T-cell (primary cell): ENCODE results near the gene XPO4. TPM values are rescaled to one million over a fixed set of nuclear protein-coding genes. Genes with fewer than 3 reads are reported as not detected.

Experiments used
- ATAC-seq, 4 experiments: fragments of 200-7000 bp in 3 of 4; fragments of 150-1000 bp in 1 of 4; cut with Tn5 transposase; replicated peaks in 1 of 4; 1 replicate in 3 of 4; 2 replicates in 1 of 4; pipeline ENCODE4 v1.10.0; 2021; ENCODE audit warnings: moderate library complexity in 3 of 4, mild to moderate bottlenecking in 2 of 4, moderate number of reproducible peaks in 1 of 4
- CTCF ChIA-PET, 2 donors: fragments of 300-600 bp; sonication (Branson Sonifier 250); formaldehyde crosslinking; loops; one replicate each; lab custom pipeline; 2022; ENCODE audit warnings: antibody characterized with exemption in 2 of 2; lab: Charles Lee
- POLR2A ChIA-PET, 2 donors: fragments of 300-600 bp; sonication (Branson Sonifier 250); formaldehyde crosslinking; loops; one replicate each; lab custom pipeline; 2022; ENCODE audit warnings: antibody characterized with exemption in 2 of 2; lab: Charles Lee
- DNase-seq, 35 experiments: peaks; one replicate each; pipeline versions ENCODE4 v3.0.0 to v3.0.0-alpha.2; 2013 to 2023
- H3K27ac ChIP-seq: one replicate; pipeline ENCODE4 v1.5.1; 2013; ENCODE audit warnings: low read length
- H3K27me3 ChIP-seq, 2 experiments: replicated peaks in 1 of 2; 1 replicate in 1 of 2; 2 replicates in 1 of 2; pipeline versions ENCODE4 v1.6.1 to v1.7.0; 2013; ENCODE audit warnings: low read length in 1 of 2, mixed read lengths in 1 of 2; ENCODE audit not compliant: control insufficient read depth in 2 of 2, insufficient read depth in 2 of 2; ENCODE audit errors: extremely low read depth in 1 of 2
- H3K36me3 ChIP-seq, 2 donors: 1 replicate in 1 of 2; 2 replicates in 1 of 2; pipeline versions ENCODE4 v1.6.1 to v1.7.0; 2013; ENCODE audit warnings: low read length in 1 of 2; ENCODE audit not compliant: control insufficient read depth in 2 of 2, insufficient read depth in 1 of 2; ENCODE audit errors: extremely low read depth in 1 of 2
- H3K4me1 ChIP-seq, 2 experiments: 1 replicate in 1 of 2; 2 replicates in 1 of 2; pipeline versions ENCODE4 v1.6.1 to v1.7.0; 2013; ENCODE audit warnings: low read length in 2 of 2, mixed read lengths in 1 of 2; ENCODE audit not compliant: insufficient read depth in 2 of 2, control insufficient read depth in 1 of 2; ENCODE audit errors: extremely low read depth in 1 of 2
- H3K4me3 ChIP-seq, 2 donors: 1 replicate in 1 of 2; 2 replicates in 1 of 2; pipeline versions ENCODE4 v1.5.1 to v1.7.0; 2013; ENCODE audit warnings: mild to moderate bottlenecking in 2 of 2, low read length in 1 of 2, moderate library complexity in 1 of 2; ENCODE audit not compliant: control insufficient read depth in 1 of 2; ENCODE audit errors: extremely low read depth in 1 of 2
- H3K9me3 ChIP-seq: 2 replicates; pipeline ENCODE4 v1.7.0; 2013
- H3K27ac Mint-ChIP-seq, 2 donors: one replicate each; pipeline ENCODE4 v1.8.0; 2020 to 2021; ENCODE audit warnings: mild to moderate bottlenecking in 2 of 2, mixed read lengths in 2 of 2
- H3K27me3 Mint-ChIP-seq, 2 donors: one replicate each; pipeline ENCODE4 v1.8.0; 2021 to 2022; ENCODE audit warnings: mixed read lengths in 2 of 2
- H3K36me3 Mint-ChIP-seq: one replicate; pipeline ENCODE4 v1.8.0; 2021; ENCODE audit warnings: mixed read lengths
- H3K4me1 Mint-ChIP-seq, 3 donors: one replicate each; pipeline ENCODE4 v1.8.0; 2020 to 2022; ENCODE audit warnings: mixed read lengths in 3 of 3, mild to moderate bottlenecking in 1 of 3
- H3K4me3 Mint-ChIP-seq, 3 donors: one replicate each; pipeline ENCODE4 v1.8.0; 2020 to 2022; ENCODE audit warnings: mild to moderate bottlenecking in 3 of 3, mixed read lengths in 3 of 3, moderate library complexity in 3 of 3
- H3K9me3 Mint-ChIP-seq, 3 donors: one replicate each; pipeline ENCODE4 v1.8.0; 2020 to 2022; ENCODE audit warnings: mixed read lengths in 3 of 3
- WGBS: methylation state at CpG from one replicate; pipeline ENCODE4 v1.1.5; 2013; ENCODE audit warnings: missing lambda C conversion rate; ENCODE audit not compliant: insufficient coverage; 5-methylcytosine and 5-hydroxymethylcytosine counted together
- total RNA-seq, 35 experiments: library from RNA in 6 of 35; stranded (reverse) in 6 of 35; fragments of 120-200 nt in 1 of 35; gene quantifications; one replicate each; pipeline versions ENCODE4 v1.2.1 to v1.2.4 and lab custom pipeline; 2013 to 2026

XPO4 gene
- total RNA-seq, 5 donors from 2014 or later (not counting 1 experiment from before 2014, with no cell fraction given), result 20.7 to 22.5 (median 22.0) TPM

DNA sequence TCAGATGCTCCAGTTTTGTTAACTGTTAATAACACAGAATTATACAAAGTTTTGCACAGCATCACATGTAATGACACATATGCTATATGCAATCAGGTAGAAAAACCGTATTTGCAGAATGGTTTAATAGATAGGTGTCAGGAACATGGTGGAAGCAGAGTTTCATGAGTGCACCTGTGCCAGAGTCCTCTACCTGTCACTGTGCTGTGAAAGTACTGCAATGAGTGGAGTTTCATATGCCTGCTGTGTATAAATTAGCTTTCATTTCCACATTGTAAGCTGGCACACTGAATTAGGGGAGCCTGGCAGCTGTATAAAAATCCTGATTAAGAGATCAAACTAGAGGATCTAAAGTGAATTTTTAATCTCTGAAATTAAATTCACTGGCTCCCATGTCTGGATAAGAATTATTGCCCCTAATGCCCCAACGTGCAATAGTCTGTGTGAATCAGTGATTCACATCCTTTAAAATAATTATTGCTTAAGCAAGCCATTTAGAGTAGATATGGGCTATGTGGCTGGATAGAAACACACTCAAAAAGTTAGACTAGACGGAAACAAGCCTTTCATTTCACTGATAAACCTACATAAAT is 120.3 kb downstream of the XPO4 start:
- no peak overlapping the region for H3K27ac Mint-ChIP-seq
- 80% methylated on average over 1 of the region's 3 CpGs for WGBS
- no peaks in the 10 kb centered on the region for H3K9me3 Mint-ChIP-seq
- Histone ChIP-seq H3K4me3 (no peak overlapping the region), H3K27ac (no peak overlapping the region), H3K27me3 (no peaks in the 10 kb centered on the region), H3K4me1 (no peaks in the 10 kb centered on the region), H3K9me3 (no peaks in the 10 kb centered on the region), H3K36me3 (peaks cover 0 to 39% of the 10 kb centered on the region in 2 donors)
- H3K4me3 Mint-ChIP-seq, result no peak overlapping the region
- CTCF ChIA-PET, result no interaction called here
- peaks cover 25% of the 10 kb centered on the region for H3K36me3 Mint-ChIP-seq
- peaks cover 0 to 2% (median 1%) of the 10 kb centered on the region in 3 donors for H3K4me1 Mint-ChIP-seq
- ATAC-seq (no peak), DNase-seq (no peak)
- H3K27me3 Mint-ChIP-seq, result no peaks in the 10 kb centered on the region
- POLR2A ChIA-PET, result no interaction called here

DNA sequence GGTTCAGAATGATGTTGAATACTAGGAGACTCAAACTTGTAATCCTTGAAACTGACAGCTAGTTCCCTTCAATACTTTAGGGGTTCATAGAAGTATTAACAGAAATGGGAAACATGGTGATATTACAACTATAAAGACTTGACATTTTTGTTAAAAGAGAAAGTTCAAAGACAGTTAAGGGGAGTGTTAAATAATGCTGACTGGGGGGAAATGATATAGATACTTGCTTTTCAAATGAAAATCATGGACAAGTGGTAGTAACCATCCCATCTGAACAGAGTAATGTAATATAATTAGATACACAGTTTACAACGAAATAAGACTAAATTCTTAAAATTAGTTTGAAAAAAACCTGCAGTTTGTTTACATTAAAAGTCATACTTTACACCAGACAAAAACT is 122.2 kb downstream of the XPO4 start:
- ATAC-seq (no peak), DNase-seq (no peak)
- Mint-ChIP-seq H3K9me3 (no peaks in the 10 kb centered on the region), H3K4me1 (peaks cover 0 to 2% (median 1%) of the 10 kb centered on the region in 3 donors), H3K36me3 (peaks cover 17% of the 10 kb centered on the region), H3K4me3 (no peak overlapping the region), H3K27me3 (no peaks in the 10 kb centered on the region), H3K27ac (peak overlapping the region; percentile 50 to 64)
- no peaks in the 10 kb centered on the region for H3K27me3 ChIP-seq
- no peak overlapping the region for H3K4me3 ChIP-seq
- no peak overlapping the region for H3K27ac ChIP-seq
- no peaks in the 10 kb centered on the region for H3K4me1 ChIP-seq
- H3K9me3 ChIP-seq, result no peaks in the 10 kb centered on the region
- POLR2A ChIA-PET, result no interaction called here
- WGBS, result no CpG with 5 or more reads among the region's 1 CpG
- peaks cover 0 to 25% of the 10 kb centered on the region in 2 donors for H3K36me3 ChIP-seq
- CTCF ChIA-PET, result no interaction called here

DNA sequence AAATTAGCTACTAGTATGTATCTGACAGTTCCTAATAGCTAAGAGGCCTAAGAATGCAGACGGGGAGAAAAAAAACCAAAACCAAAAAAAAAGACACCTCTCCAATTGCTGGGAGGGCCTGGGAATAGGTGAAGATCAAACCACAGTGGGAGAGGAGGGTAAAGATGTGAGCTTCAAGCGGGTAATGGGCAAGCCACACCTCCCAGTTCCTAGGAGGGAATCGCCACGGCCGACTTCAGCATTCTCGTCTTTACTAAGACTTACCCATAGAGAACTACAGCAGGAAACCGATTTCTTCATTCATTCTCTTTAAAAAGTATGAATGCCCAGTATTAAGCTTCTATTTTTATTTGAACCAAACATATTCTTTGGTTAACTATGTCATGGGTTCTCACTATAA is 123.1 kb downstream of the XPO4 start:
- no peaks in the 10 kb centered on the region for H3K27me3 ChIP-seq
- CTCF ChIA-PET, result interaction anchor here (0.5 to 1.0 kb wide), 2 partner anchors 9 to 353 kb away, joined by 3 read pairs; no protein-coding TSS in a partner anchor
- H3K4me3 ChIP-seq, result no peak overlapping the region
- Mint-ChIP-seq H3K27me3 (no peaks in the 10 kb centered on the region), H3K9me3 (no peaks in the 10 kb centered on the region), H3K4me1 (peaks cover 5 to 9% (median 6%) of the 10 kb centered on the region in 3 donors), H3K36me3 (peaks cover 17% of the 10 kb centered on the region), H3K27ac (no peak overlapping the region), H3K4me3 (no peak overlapping the region)
- no peak for ATAC-seq
- no peaks in the 10 kb centered on the region for H3K9me3 ChIP-seq
- DNase-seq, result no peak
- no peak overlapping the region for H3K27ac ChIP-seq
- POLR2A ChIA-PET, result no interaction called here
- WGBS, result no CpG with 5 or more reads among the region's 7 CpGs
- peaks cover 0 to 18% of the 10 kb centered on the region in 2 donors for H3K36me3 ChIP-seq
- H3K4me1 ChIP-seq, result no peaks in the 10 kb centered on the region

DNA sequence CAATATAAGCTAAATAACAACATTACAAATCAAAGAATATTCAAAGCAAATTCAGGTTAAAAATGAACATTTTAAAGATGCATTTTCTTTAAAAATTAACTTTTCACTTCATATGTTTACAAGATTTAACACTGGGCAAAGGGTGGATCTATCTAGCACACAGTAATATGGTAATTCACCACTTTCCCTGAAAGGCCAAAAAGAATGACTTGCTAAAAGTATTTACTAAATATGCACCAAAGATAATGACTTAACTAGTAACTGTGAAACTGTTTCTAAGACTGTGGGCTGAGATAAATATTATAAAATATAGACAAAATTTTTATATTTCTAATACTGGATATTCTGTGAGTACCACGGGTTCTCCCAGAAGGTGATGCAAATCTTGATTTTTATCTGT is 124.2 kb downstream of the XPO4 start:
- WGBS, result no CpG with 5 or more reads among the region's 1 CpG
- no peaks in the 10 kb centered on the region for H3K9me3 Mint-ChIP-seq
- H3K9me3 ChIP-seq, result no peaks in the 10 kb centered on the region
- no peaks in the 10 kb centered on the region for H3K27me3 Mint-ChIP-seq
- ATAC-seq (no peak), DNase-seq (no peak)
- peaks cover 6% of the 10 kb centered on the region for H3K36me3 Mint-ChIP-seq
- CTCF ChIA-PET, result interaction anchor here in 1 of 2 donors (0.6 kb wide), 1 partner anchor 77 kb away, joined by 7 read pairs; no protein-coding TSS in a partner anchor
- peaks cover 10 to 17% (median 13%) of the 10 kb centered on the region in 3 donors for H3K4me1 Mint-ChIP-seq
- H3K27me3 ChIP-seq, result no peaks in the 10 kb centered on the region
- peaks cover 0 to 10% of the 10 kb centered on the region in 2 experiments for H3K4me1 ChIP-seq
- H3K27ac Mint-ChIP-seq, result no peak overlapping the region
- H3K36me3 ChIP-seq, result peaks cover 0 to 8% of the 10 kb centered on the region in 2 donors
- H3K27ac ChIP-seq, result no peak overlapping the region
- no peak overlapping the region for H3K4me3 Mint-ChIP-seq
- no peak overlapping the region for H3K4me3 ChIP-seq
- POLR2A ChIA-PET, result no interaction called here

DNA sequence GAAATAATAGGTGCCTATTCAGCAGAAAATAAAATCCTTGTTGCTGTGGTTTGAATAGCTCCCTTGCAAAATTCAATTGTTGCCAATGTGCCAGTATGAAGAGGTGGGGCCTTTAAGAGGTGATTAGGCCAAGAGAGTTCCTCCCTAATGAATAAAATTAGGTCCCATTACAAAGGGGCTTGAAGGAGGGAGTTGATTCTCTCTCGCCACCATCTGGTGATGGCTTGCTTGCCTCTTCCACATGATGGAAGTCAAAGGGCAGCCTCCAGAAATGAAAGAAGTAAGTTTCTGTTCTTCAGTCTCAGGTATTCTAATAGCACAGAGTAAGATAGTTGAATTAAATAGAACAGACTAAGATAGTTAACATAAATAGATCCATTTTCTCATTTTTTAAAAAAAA is 125.8 kb downstream of the XPO4 start:
- H3K27ac ChIP-seq, result no peak overlapping the region
- no peaks in the 10 kb centered on the region for H3K9me3 ChIP-seq
- DNase-seq (no peak), ATAC-seq (no peak)
- H3K36me3 ChIP-seq, result no peaks in the 10 kb centered on the region
- peaks cover 20 to 29% (median 25%) of the 10 kb centered on the region in 3 donors for H3K4me1 Mint-ChIP-seq
- H3K27ac Mint-ChIP-seq, result no peak overlapping the region
- no peaks in the 10 kb centered on the region for H3K27me3 ChIP-seq
- no peak overlapping the region for H3K4me3 Mint-ChIP-seq
- peaks cover 11 to 22% of the 10 kb centered on the region in 2 experiments for H3K4me1 ChIP-seq
- CTCF ChIA-PET, result interaction anchor here in 1 of 2 donors (0.9 kb wide), 1 partner anchor 284 kb away, joined by 3 read pairs; no protein-coding TSS in a partner anchor
- H3K9me3 Mint-ChIP-seq, result no peaks in the 10 kb centered on the region
- H3K4me3 ChIP-seq, result no peak overlapping the region
- POLR2A ChIA-PET, result no interaction called here
- no CpG with 5 or more reads among the region's 1 CpG for WGBS
- H3K27me3 Mint-ChIP-seq, result no peaks in the 10 kb centered on the region
- H3K36me3 Mint-ChIP-seq, result no peaks in the 10 kb centered on the region

DNA sequence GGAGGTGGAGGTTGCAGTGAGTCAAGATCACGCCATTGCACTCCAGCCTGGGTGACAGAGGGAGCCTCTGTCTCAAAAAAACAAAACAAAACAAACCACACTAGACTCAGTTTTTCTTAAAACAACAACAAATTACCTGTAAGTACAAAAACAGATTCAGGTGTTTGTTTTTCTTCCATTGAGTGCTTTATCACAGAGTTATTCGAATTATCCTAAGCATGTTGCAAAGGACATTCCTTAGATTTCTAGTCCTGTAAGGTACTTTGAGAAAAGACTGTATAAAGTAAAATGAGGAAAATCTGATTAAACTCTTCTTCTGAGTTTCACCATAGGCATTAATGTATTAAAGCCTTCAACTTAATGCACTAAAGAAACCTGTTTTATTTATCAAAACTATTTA is 126.6 kb downstream of the XPO4 start:
- Histone ChIP-seq H3K4me3 (no peak overlapping the region), H3K4me1 (peaks cover 11 to 22% of the 10 kb centered on the region in 2 experiments), H3K36me3 (no peaks in the 10 kb centered on the region), H3K27me3 (no peaks in the 10 kb centered on the region), H3K9me3 (no peaks in the 10 kb centered on the region), H3K27ac (no peak overlapping the region)
- Mint-ChIP-seq H3K27me3 (no peaks in the 10 kb centered on the region), H3K27ac (no peak overlapping the region), H3K9me3 (no peaks in the 10 kb centered on the region), H3K4me1 (peaks cover 27 to 36% (median 29%) of the 10 kb centered on the region in 3 donors), H3K4me3 (no peak overlapping the region), H3K36me3 (peaks cover 4% of the 10 kb centered on the region)
- 100% methylated on average over 1 of the region's 2 CpGs for WGBS
- ATAC-seq (no peak), DNase-seq (no peak)
- ChIA-PET CTCF (no interaction called here), POLR2A (no interaction called here)
